Cardiac muscle cell (in vitro differentiated cells and primary cell): ENCODE measurements around the gene ULK3. TPM values are rescaled to one million over a fixed set of nuclear protein-coding genes. Genes with fewer than 3 reads are reported as not detected.
A peak's percentile ranks its signal among the peaks of the same experiment; 100 is the strongest.

ENCODE experiments used
- DNase-seq, 2 donors: peaks; one replicate each; pipeline versions ENCODE4 v3.0.0 to v3.0.0-alpha.2; 2010 to 2017; ENCODE audit warnings: low read depth in 1 of 2, low spot score in 1 of 2
- H3K27ac ChIP-seq: fragments of 200-600 bp; sonication (generic); 2 replicates; pipeline ENCODE4 v1.5.1; 2016
- H3K27me3 ChIP-seq: fragments of 200-600 bp; sonication (generic); 2 replicates; pipeline ENCODE4 v1.6.0; 2016; ENCODE audit warnings: control low read depth
- H3K36me3 ChIP-seq: fragments of 200-600 bp; sonication (generic); 2 replicates; pipeline ENCODE4 v1.5.1; 2016; ENCODE audit warnings: control low read depth
- H3K4me1 ChIP-seq: fragments of 200-600 bp; sonication (generic); 2 replicates; pipeline ENCODE4 v1.8.1; 2017; ENCODE audit warnings: low read depth, mild to moderate bottlenecking, mixed run types
- H3K4me3 ChIP-seq: fragments of 200-600 bp; sonication (generic); 2 replicates; pipeline ENCODE4 v1.5.1; 2016; ENCODE audit warnings: mild to moderate bottlenecking
- H3K9me3 ChIP-seq: fragments of 200-600 bp; sonication (generic); 2 replicates; pipeline ENCODE4 v1.5.1; 2017; ENCODE audit warnings: low read depth, mild to moderate bottlenecking, control low read depth
- CTCF ChIP-seq: IDR thresholded peaks from 2 replicates; pipeline ENCODE4 v1.5.1; 2012; ENCODE audit warnings: low read depth, mild to moderate bottlenecking, low read length
- polyA plus RNA-seq: library from polyadenylated mRNA; unstranded; fragments of >200 nt; fragmentation: Nextera tagmentation; extraction: Ambion mirVana; gene quantifications from 2 replicates; pipeline ENCODE4 v1.2.1, GENCODE V29; 2016
- total RNA-seq: library from RNA; depleted of rRNA; stranded (reverse); fragments of >200 nt; gene quantifications from 2 replicates; pipeline ENCODE4 v1.2.3, GENCODE V29; 2016

ULK3 gene
- total and polyA plus RNA-seq, 2 experiments from 2014 or later, result 39.5 to 54.6 TPM

- peaks cover 23% of the 10 kb centered on the region for H3K36me3 ChIP-seq
- no peaks in the 10 kb centered on the region for H3K9me3 ChIP-seq
- no peak for DNase-seq
- no peaks in the 10 kb centered on the region for H3K27me3 ChIP-seq
- H3K4me1 ChIP-seq, result no peaks in the 10 kb centered on the region
- no peak for TF ChIP-seq CTCF
- no peak overlapping the region for H3K4me3 ChIP-seq
- no peak overlapping the region for H3K27ac ChIP-seq
Measured at GRCh38 chr15:74801311-74801997, 41.5 kb downstream of the ULK3 start.

- Histone ChIP-seq H3K4me1 (no peaks in the 10 kb centered on the region), H3K36me3 (peaks cover 23% of the 10 kb centered on the region), H3K27me3 (no peaks in the 10 kb centered on the region), H3K4me3 (no peak overlapping the region), H3K27ac (no peak overlapping the region), H3K9me3 (no peaks in the 10 kb centered on the region)
- DNase-seq, result no peak
- TF ChIP-seq CTCF, result no peak
Measured at GRCh38 chr15:74800559-74801094, 42.3 kb downstream of the ULK3 start.

- Histone ChIP-seq H3K4me1 (no peaks in the 10 kb centered on the region), H3K36me3 (peaks cover 23% of the 10 kb centered on the region), H3K27ac (peak overlapping the region; percentile 19), H3K9me3 (no peaks in the 10 kb centered on the region), H3K27me3 (no peaks in the 10 kb centered on the region), H3K4me3 (no peak overlapping the region)
- peak; percentile 59 to 60 for DNase-seq
- TF ChIP-seq CTCF, result peak; percentile 97
Measured at GRCh38 chr15:74799856-74800558, 42.9 kb downstream of the ULK3 start.

- no peak for DNase-seq
- H3K36me3 ChIP-seq, result peaks cover 23% of the 10 kb centered on the region
- H3K27ac ChIP-seq, result peak overlapping the region; percentile 19
- H3K27me3 ChIP-seq, result no peaks in the 10 kb centered on the region
- no peaks in the 10 kb centered on the region for H3K4me1 ChIP-seq
- no peak for TF ChIP-seq CTCF
- no peak overlapping the region for H3K4me3 ChIP-seq
- H3K9me3 ChIP-seq, result no peaks in the 10 kb centered on the region
Measured at GRCh38 chr15:74799255-74799855, 43.6 kb downstream of the ULK3 start.

- no peak overlapping the region for H3K27ac ChIP-seq
- no peak for TF ChIP-seq CTCF
Measured at GRCh38 chr15:74798388-74799254, 44.3 kb downstream of the ULK3 start.

More at GRCh38 chr15:74798388-74799254, 44.3 kb downstream of the ULK3 start:
- Histone ChIP-seq H3K4me1 (no peaks in the 10 kb centered on the region), H3K36me3 (peaks cover 19% of the 10 kb centered on the region), H3K9me3 (no peaks in the 10 kb centered on the region), H3K4me3 (no peak overlapping the region), H3K27me3 (no peaks in the 10 kb centered on the region)
- no peak for DNase-seq
